RKO (cell line): ENCODE measurements around the gene BBC3.
A peak's percentile ranks its signal among the peaks of the same experiment; 100 is the strongest.
"Not testable (repeated sequence)": the region's sequence is repeated elsewhere in the genome, so short reads cannot be mapped to it uniquely, and the experiment has no call there.

Source experiments
- DNase-seq: peaks from one replicate; pipeline ENCODE4 v3.0.0-alpha.2; 2016; ENCODE audit warnings: low spot score

Gene BBC3

DNA sequence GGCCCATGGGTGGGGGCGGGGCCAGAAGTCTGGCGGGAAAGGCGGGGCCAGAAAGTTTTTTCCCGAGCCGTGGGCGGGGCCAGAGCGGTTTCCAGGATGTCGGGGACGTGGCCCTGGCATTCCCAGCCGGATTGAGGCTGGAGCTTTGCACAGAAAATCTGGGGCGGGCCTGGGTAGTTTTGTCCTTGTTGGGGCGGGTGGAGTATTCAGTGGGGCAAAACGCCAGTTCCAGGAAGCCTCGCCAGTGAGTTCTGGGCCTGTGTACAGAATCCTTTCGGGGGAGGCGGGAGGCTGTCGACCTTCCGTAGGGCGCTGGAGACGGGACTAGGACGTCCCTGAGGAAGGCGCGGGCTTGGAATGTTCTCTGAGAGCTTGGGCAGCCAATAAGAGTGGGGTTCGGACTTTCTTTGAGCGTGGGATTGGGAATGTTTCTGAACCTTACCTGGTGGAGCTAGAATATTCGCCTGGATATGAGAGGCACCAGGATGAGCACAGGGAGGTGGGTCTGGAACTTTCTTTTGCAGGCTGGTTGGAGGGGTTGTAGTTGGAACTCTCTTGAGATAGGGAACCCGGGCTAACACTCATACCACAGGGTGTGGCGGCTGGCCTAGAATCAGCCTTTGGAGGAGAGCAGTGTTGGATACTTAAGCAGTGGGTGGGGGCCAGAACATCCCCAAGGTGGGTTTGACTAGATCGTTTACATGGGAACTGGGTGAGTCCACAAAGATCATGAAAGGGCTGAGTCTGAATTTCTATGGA lies 26.6 kb upstream of the BBC3 start:
- DNase-seq, result no peak

DNA sequence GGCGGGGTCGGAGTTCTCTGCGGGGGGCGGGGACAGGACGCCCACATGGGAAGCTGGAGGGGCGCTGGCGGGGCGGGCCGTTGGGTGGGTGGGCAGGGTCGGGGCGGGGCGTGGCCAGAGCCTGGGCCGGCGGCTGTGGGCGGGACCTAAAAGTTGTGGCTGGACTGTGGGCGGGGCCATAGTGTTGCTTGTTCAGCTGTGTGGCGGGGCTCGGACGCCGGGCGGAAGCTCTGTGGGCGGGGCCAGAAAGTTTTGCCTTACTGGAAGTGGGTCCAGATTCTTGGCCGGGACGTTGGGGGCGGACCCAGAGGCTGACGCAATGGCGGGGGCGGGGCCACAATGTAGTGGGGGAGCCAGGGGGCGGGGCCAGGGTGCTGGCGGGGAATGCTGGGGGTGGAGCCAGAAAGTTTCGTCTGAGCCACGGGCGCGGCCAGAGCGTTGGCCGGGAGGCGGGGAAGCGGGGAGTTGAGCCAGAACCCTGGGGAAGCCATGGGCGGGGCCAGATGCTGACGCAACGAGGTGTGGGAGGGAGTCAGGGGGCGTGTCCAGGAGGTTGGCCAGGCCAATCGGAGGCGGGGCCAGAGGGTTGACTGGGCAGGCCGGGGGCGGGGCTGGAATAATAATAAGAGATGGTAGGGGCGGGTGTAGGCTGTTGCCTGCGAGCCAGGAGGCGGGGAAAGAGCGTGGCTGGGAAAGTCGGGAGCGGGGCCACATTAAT lies 25.9 kb upstream of the BBC3 start:
- DNase-seq, result peak; percentile 98

DNA sequence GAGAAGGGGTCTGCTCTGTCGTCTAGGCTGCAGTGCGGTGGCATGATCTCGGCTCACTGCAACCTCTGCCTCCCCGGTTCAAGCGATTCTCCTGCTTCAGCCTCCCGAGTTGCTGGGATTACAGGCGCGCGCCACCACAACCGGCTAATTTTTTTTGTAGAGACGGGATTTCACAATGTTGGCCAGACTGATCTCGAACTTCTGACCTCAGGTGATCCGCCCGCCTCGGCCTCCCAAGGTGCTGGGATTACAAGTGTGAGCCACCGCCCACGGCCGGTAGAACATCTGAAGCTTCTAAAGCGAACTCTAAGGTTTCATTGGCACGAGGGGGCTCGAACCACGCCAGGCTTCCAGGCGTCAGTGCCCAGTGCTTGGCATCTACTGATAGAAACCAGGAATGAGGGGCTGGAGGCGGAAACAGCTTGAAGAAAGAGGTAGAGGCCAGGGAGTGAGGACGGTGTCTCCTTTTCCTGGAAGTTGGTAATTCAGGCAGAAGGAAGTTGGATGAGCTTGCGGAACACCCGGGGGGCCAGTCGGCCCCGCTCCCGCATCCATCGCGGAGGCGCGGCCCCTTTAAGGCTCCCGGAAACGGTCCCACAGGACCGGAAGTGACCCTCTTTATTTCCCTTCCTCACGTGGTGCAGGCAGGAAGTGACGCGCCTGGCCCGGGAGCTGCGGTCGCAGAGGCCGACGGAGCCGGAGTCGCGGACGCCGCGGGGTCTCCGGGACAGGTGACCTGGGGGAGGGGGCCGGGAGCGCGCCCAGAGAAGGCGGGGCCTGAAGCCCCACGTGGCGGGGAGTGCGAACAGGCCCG lies 25.1 kb upstream of the BBC3 start, which contains the start of gene CCDC9:
TSS of gene CCDC9 (plus strand) at position 647 of the 814 bp plus-strand sequence. CDS start 1,876 bp downstream, outside the sequence.
- DNase-seq, result peak; percentile 97

DNA sequence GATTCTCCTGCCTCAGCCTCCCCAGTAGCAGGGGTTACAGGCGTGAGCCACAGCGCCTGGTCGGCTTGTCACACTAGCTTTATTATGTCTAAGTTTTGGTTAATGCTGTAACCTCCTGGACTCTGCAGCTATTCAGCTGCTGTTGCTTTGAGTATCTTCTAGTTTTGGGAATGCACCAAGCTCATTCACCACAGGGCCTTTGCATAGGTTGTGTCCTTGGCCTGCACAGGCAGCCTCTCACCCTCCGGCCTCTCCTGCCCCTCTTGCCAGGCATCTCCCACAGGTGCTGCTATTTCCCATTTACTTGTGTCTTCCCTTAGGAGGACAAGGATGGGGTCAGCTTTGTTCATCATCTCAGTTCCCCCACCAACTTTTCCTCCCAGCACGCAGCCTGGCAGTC lies 23.0 kb upstream of the BBC3 start:
- DNase-seq, result no peak

DNA sequence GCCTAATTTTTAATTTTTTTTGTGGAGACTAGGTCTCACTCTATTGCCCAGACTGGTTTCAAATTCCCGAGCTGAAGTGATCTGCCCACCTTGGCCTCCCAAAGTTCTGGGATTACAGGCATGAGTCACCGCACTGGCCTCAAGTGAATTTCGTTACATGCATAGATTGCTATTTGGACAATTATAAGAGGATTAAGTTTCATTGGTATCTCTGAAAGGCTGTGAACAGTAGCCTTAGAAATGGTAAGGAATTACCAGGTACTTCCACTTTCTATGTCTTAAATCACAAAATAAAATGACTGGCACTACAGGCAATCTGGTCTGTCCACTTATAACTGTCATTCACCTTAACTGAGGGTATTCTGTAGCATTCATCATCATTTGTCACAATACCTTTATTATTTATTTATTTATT lies 22.5 kb upstream of the BBC3 start:
- peak; percentile 61 for DNase-seq

DNA sequence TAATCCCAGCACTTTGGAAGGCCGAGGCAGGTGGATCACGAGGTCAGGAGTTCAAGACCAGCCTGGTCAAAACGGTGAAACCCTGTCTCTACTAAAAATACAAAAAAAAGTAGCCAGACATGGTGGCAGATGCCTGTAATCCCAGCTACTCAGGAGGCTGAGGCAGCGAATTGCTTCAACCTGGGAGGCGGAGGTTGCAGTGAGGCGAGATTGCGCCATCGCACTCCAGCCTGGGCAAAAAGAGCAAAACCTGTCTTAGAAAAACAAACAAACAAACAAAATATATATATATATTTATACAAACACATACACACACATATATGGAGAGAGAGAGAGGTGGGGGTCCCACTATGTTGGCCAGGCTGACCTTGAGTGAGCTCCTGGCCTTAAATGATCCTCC lies 22.0 kb upstream of the BBC3 start:
- DNase-seq, result not testable (repeated sequence)

DNA sequence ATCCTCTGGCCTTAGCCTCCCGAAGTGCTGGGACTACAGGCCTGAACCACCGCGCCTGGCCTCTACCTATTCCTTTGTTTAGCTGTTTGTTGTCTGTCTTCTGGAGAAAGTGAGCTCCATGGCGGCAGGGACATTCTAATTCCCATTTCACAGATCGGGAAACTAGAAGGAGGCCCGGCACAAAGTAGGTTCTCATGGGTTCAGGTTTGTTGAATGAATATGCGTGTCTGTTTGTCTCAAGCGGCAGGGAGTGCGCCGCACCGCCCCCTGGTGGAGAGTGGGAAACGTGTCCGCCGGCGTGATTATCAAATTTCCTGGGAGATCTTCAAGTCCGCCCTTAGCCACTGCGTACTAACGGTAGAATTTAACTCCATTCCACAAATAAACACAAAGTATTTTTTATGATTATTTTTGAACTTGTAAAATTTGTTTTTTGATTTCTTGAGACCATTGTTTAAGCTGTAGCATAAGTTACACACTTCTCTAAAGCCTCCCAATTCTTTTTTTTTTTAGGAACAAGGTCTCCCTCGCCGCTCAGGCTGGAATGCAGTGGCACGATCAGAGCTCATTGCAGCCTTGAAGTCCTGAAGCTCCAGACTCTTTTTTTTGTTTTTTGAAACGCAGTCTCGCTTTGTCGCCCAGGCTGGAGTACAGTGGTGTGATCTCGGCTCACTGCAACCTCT lies 16.4 kb upstream of the BBC3 start:
- DNase-seq, result peak; percentile 81

DNA sequence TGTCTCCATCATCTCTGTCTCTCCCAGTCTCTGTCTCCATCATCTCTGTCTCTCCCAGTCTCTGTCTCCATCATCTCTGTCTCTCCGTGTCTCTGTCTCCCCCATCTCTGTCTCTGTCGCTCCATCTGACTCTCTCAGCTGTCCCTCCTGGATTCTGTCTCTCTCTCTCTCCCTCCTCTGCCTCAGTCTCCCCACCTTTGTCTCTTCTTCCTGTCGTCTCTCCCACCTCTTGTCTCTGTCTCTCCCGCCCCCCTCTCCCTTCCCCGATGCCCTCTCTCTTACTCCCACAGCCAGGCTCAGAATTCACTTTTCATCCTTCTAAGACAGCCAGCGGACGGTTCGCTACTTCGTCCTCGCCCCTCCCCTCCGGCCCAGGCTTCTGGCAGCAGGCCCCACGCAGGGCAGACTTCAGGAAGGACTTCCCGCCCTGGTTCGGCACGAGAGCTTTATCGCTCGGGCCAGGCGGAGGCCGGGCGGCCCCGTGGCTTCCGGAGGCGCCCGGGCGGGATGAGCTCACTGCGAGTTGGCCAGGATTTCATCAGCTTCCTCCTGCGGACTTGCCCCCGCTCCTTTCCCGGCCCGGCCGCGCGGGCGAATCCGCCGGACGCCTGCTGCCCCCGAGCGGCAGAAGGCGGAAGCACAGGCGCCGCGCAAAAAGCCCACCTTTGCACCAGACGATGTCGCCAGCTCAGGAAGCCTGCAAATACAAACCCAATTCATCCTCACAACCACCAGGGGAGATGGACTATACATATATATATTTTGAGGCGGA lies 13.0 kb upstream of the BBC3 start:
- DNase-seq, result peak; percentile 97

DNA sequence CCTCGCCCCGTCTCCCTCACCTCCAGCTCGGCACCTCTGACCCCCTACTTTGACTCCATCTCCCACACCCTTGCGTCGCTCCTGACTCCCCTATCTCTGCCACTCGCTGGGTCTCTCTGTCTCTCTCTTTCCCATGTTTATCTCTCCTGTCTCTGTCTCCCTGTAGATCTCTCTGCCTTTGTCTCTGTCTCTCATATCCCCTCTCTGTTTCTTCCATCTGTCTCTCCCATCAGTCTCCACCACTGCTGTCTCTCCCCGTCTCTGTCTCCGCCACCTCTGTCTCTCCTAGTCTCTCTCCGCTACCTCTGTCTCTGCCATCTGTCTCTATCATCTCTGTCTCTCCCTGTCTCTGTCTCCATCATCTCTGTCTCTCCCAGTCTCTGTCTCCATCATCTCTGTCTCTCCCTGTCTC lies 12.4 kb upstream of the BBC3 start:
- no peak for DNase-seq

DNA sequence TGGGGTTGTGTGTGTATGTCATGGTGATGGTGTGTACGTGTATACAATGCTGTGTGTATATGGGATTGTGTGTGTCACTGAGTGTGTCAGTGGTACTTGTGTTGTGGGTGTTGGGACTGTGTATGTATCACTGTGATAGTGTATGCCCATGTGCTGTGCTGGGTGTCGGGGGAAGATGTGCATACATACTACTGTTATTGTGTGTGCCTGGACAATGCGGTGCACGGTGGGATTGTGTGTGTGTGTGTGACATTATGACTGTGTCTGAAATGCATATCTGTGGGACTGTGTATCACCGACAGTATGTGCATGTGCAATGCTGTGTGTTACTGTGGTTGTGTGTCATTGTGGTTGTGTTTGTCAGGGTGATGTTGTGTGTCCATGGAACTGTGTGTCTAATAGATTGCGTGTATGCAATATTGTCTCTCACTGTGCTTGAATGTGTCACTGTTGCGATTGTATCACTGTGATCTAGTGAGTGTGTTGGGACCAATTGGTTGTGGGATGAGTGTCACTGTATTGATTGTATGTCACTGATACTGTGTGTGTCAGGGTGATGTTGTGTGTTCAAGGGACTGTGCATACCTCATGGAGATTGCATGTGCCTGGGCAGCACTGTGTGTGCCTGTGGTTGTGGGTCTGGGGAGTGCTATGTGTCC lies 11.0 kb upstream of the BBC3 start:
- DNase-seq, result no peak

DNA sequence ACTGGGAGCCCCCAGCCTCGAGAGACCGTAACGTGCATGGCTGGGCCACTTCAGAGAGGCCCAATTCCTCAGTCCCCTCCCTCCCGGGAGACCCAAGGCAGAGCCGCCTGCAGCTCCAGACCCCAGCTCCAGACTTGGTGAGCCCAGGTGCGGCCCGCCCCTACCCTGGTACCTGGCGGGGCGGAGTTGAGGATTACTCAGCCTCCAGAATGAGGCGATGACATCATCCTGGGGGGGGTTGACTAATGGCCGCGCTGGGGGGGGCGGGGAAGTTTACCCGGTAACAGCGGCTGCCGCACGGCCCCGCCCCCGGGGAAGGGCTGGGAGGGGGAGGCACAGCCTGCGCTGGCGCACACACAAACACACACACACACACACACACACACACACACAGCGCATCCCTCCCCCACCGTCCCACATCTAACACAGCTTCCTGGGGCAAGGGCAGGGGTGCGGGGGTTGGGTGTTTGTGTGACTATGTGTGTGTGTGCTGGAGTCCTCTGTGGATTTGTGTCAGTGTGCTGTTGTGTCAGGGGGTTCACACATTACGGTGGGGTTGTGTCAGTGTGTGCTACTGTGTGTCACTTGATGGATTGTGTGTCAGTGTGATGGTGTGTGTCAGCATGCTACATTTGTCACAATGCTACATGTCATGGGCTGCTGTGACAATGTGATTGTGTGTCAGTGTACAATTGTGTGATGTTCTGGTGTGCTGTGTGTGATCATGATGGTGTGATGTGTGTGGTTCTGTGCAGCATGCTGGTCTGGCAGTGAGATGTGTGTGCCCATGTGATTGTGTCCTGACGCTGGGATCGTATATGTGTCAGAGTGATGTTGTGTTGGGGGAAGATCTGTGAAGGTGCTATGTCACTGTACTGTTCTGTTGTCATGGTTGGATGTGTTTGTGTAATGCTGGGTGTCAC lies 10.3 kb upstream of the BBC3 start:
- peak; percentile 83 for DNase-seq

DNA sequence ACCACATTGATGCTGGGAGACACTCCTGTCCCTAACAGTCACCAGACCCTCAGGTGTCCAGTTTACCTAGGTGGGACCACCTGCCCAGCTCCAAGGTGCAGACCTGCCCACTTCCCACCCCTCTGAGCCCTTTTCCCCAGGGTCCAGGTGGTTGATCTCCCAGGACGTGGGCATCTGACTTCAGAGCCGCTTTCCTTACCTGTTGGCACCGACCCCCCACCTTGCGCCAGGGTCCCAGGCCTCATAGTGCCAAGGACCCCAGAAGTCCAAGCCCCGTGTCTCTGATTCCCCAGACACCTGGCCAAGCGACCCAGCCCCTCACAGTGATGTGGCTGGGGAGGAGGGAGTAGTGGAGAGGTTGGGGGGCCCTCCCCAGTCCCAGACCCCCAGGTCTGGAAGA lies 9.6 kb upstream of the BBC3 start:
- no peak for DNase-seq

DNA sequence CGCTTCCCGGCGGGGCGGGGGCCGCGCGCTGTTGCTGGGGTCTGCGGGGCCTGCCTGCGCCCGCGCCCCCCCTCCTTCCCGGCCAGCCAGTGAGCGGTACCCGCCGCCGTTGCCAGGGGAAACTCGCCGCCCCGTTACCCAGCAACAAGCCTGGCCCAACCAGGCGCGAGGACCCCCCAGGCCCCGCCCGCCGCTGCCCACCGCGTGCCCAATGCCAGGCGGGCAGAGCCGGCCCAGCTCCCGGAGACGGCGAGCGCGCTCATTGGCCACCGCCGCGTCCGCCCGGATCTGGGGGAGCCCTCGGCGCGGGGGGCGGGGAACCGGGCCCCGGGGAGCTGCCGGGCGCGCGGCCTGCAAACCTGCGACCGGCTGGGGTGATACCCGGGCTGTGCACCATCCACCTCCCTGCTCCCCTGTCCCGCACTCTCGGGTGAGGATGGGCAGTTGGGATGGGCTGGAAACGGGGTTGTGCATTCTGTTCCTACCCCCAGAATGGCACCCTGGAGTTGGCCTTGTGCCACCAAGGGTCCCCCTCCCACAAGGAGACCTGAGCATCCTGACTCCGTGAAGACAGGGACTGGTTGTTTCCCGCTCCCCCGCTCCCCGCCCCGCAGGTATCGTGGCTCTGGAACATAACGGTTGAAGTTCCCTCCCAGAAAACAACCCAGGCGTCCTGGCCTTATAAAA lies 8.8 kb upstream of the BBC3 start:
- no peak for DNase-seq

DNA sequence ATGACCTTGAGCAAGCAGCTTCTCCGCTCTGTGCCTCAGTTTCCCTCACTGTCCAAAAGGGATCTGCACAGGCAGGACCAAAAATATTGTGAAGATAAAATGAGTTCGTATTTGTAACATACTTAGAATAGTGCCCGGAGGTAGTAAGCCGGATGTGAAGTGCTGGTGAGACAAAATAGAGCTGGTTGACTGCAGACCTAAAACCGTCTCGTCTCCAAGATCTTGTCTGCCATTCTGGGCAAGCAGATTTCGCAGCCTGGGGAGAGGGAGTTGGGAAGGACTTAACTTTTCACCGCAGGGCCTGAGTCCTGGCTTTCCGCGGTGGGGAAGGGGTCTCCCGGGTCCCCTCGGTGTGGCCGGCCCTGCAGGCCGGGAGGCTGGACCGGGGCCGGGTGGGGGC lies 8.2 kb upstream of the BBC3 start:
- DNase-seq, result no peak

DNA sequence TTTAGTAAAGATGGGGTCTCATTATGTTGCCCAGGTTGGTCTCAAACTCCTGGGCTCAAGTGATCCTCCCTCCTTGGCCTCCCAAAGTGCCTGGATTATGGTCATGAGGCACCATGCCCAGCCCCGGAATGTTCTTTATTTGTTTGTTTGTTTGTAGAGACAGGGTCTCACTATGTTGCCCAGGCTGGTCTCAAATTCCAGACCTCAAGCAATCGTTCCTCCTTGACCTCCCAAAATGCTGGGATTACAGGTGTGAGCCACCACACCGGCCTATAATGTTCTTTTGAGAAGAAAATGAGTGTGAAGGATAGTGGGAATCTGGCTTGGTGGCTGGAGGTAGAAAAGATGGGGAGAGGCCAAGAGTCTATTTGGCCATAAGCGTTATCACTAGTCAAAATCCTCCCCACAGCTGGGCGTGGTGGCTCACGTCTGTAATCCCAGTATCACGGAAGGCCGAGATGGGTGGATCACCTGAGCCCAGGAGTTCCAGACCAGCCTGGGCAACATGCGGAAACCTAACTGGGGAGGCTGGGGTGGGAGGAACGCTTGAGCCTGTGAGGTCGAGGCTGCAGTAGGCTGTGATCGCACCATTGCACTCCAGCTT lies 5.2 kb upstream of the BBC3 start:
- no peak for DNase-seq

DNA sequence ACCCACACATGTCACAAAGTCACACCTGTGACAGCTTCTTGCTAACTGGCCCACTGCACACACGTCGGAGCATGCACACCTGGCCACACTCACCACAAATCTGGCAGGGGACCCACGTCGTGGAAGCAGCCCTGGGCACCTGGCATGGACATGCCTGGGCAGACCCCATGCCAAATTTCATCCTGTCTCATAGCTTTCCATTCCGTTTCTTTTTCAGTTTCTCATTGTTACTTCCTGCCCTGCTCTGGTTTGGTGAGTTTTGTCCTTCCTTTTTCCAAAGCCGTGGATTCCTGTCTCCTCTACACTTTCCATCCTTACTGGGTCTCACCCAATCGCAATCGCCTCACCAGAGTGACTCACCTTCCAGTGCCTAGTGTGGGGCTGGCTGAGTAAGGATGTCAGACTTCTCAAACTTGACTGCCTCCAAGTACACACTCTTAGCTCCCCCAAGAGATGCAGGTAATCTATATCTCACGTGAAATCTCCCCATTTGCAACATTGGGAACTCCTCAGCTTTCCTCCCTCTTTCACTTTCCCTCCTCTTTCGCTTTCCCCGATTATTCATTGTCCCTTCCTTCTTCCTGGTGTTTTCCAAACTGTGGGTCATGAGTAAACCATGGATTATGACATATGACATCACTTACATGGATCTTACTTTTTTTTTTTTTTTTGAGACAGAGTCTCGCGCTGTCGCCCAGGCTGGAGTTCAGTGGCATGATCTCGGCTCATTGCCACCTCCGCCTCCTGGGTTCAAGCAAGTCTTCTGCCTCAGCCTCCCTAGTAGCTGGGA lies 1.6 kb upstream of the BBC3 start:
- peak; percentile 90 for DNase-seq

DNA sequence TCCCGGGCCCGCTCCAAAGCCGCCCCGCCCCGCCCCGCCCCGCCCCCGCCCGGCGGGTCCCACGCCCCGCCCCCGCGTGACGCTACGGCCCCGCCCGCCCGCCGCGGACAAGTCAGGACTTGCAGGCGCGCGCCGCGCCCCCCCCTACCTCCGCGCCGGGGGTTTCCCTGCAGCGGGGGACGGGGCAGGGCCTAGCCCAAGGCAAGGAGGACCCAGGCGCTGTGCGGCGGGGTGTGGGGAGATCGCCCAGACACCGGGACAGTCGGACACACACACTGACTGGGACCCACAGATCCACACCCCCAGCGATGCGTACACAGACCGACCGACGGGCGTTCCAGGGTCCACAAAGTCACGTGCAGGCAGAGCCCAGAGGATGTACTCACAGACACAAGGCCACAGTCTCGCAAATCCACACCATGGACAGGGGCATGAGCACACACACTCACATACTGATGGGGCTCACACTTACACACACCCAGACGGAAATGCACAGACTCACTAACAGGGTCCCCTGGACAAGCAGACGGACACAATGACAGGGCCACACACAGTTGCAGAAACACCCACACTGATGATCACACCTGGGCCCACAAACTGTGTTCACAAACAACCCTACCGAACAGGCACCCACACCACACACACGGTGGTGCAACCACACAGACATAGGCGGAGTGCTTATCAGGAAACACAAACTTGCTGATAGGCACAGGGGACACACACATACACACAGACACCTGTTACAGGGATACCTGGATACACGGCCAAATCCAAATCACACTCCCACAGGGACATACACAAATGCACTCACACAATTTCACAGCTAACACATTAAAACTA lies 436 bp upstream of the BBC3 start:
- DNase-seq, result peak; percentile 84
